ENCODE results near the gene SUFU. TPM values are rescaled to one million over a fixed set of nuclear protein-coding genes. Genes with fewer than 3 reads are reported as not detected.

The SUFU gene
- total and polyA plus RNA-seq, 2 experiments from 2014 or later, result 2.8 to 5.6 TPM

GRCh38 chr10:102579328-102579727, 75.6 kb downstream of the SUFU start:
- ATAC-seq, result no peak
- no peaks in the 10 kb centered on the region for H3K27me3 ChIP-seq (ENCODE audit: insufficient read depth)
- no peaks in the 10 kb centered on the region for H3K9me3 Mint-ChIP-seq
- no peak overlapping the region for H2AFZ ChIP-seq
- H3K27me3 Mint-ChIP-seq (ENCODE audit: insufficient read depth, low read depth, poor library complexity), result peaks cover 3% of the 10 kb centered on the region
- no peaks in the 10 kb centered on the region for H3K9me2 ChIP-seq (ENCODE audit: insufficient read depth)
- 0 out of 2 replicates have a peak, but pooled peaks cover 7% of the 10 kb centered on the region for H3F3A ChIP-seq (replicated peaks; ENCODE audit: low read depth)
- peaks cover 38% of the 10 kb centered on the region for H3K4me1 Mint-ChIP-seq
- H3K79me2 ChIP-seq (replicated peaks; ENCODE audit: insufficient read depth), result no peaks in the 10 kb centered on the region
- no peaks in the 10 kb centered on the region for H3K36me3 ChIP-seq (ENCODE audit: insufficient read depth)
- no peak for TF ChIP-seq CTCF (conservative IDR thresholded peaks at IDR 0.05; ENCODE audit: low read depth in 2 of 2)
- TF ChIP-seq JUNB (IDR thresholded peaks at IDR 0.05; ENCODE audit: unreplicated experiment), result no peak
- no peak for TF ChIP-seq ZNF114 (CRISPR knock-in tag; IDR thresholded peaks at IDR 0.05)
- TF ChIP-seq NANOG (IDR thresholded peaks at IDR 0.05; ENCODE audit: borderline replicate concordance), result no peak
- no peak for TF ChIP-seq EZH2 (IDR thresholded peaks at IDR 0.05; ENCODE audit: low read depth, unreplicated experiment)
- TF ChIP-seq EZH2phosphoT487 (IDR thresholded peaks at IDR 0.05; ENCODE audit: unreplicated experiment), result no peak
- no peak for TF ChIP-seq ZNF331 (CRISPR knock-in tag; IDR thresholded peaks at IDR 0.05; ENCODE audit: low read depth)
- no peak for TF ChIP-seq CREB1 (CRISPR knock-in tag; IDR thresholded peaks at IDR 0.05; ENCODE audit: low read depth)
- TF ChIP-seq POLR2AphosphoS5 (IDR thresholded peaks at IDR 0.05; ENCODE audit: low read depth), result no peak
- TF ChIP-seq ETS1 (IDR thresholded peaks at IDR 0.05), result no peak
- no peak for TF ChIP-seq ZNF462 (CRISPR knock-in tag; IDR thresholded peaks at IDR 0.05)
- TF ChIP-seq STAT1 (IDR thresholded peaks at IDR 0.05; ENCODE audit: unreplicated experiment), result no peak
- no peak for TF ChIP-seq REST (IDR thresholded peaks at IDR 0.05; ENCODE audit: unreplicated experiment)
- no peak overlapping the region for H3K27ac Mint-ChIP-seq
- no peaks in the 10 kb centered on the region for H3K36me3 Mint-ChIP-seq (ENCODE audit: low read depth)
- no peak overlapping the region for H3K4me2 ChIP-seq
- peaks cover 5% of the 10 kb centered on the region; the same call in 1 of the 2 replicates for H4K20me1 ChIP-seq (replicated peaks; ENCODE audit: insufficient read depth)
- peaks cover 18% of the 10 kb centered on the region for H3K4me1 ChIP-seq (ENCODE audit: insufficient read depth)
- H3K27ac ChIP-seq (ENCODE audit: low read depth), result no peak overlapping the region
- H3K4me3 Mint-ChIP-seq, result no peak overlapping the region
- DNase-seq (ENCODE audit: low spot score), result no peak
- H3K4me3 ChIP-seq, result no peak overlapping the region
